HEK293 (cell line): ENCODE data around the gene CIRBP.

Experiments used
- BCL11A ChIP-seq: fragments of 450-650 bp; formaldehyde crosslinking; IDR thresholded peaks from 2 replicates; pipeline ENCODE4 v1.5.1; 2016; ENCODE audit warnings: low read depth, missing biosample characterization, missing genetic modification characterization
- BCL11B ChIP-seq: fragments of 450-650 bp; formaldehyde crosslinking; IDR thresholded peaks from 2 replicates; pipeline ENCODE4 v1.5.1; 2016; ENCODE audit warnings: low read depth, missing biosample characterization, missing genetic modification characterization
- CTCF ChIP-seq: fragments of 450-650 bp; formaldehyde crosslinking; IDR thresholded peaks from 2 replicates; pipeline ENCODE4 v1.5.1; 2016; ENCODE audit warnings: missing biosample characterization, missing genetic modification characterization
- IKZF3 ChIP-seq: fragments of 450-650 bp; IDR thresholded peaks from 2 replicates; pipeline ENCODE4 v1.5.0; 2018; ENCODE audit warnings: missing biosample characterization, mild to moderate bottlenecking, missing genetic modification characterization, moderate library complexity
- KLF7 ChIP-seq: fragments of 450-650 bp; formaldehyde crosslinking; IDR thresholded peaks from 2 replicates; pipeline ENCODE4 v1.5.1; 2016; ENCODE audit warnings: missing biosample characterization, missing genetic modification characterization, borderline replicate concordance
- MYNN ChIP-seq: fragments of 450-650 bp; formaldehyde crosslinking; IDR thresholded peaks from 2 replicates; pipeline ENCODE4 v1.5.1; 2016; ENCODE audit warnings: missing biosample characterization, missing genetic modification characterization, borderline replicate concordance
- PATZ1 ChIP-seq: fragments of 450-650 bp; formaldehyde crosslinking; IDR thresholded peaks from 2 replicates; pipeline ENCODE4 v1.5.1; 2016; ENCODE audit warnings: missing biosample characterization, missing genetic modification characterization
- RBAK ChIP-seq: fragments of 450-650 bp; formaldehyde crosslinking; IDR thresholded peaks from 2 replicates; pipeline ENCODE4 v1.5.1; 2016; ENCODE audit warnings: missing biosample characterization, missing genetic modification characterization
- SP2 ChIP-seq: fragments of 450-650 bp; formaldehyde crosslinking; IDR thresholded peaks from 2 replicates; pipeline ENCODE4 v1.5.1; 2016; ENCODE audit warnings: missing biosample characterization, missing genetic modification characterization
- ZBTB17 ChIP-seq: fragments of 450-650 bp; formaldehyde crosslinking; IDR thresholded peaks from 2 replicates; pipeline ENCODE4 v1.5.1; 2016; ENCODE audit warnings: missing biosample characterization, missing genetic modification characterization
- ZBTB21 ChIP-seq: fragments of 450-650 bp; formaldehyde crosslinking; IDR thresholded peaks from 2 replicates; pipeline ENCODE4 v1.5.1; 2017; ENCODE audit warnings: missing biosample characterization, missing genetic modification characterization
- ZNF114 ChIP-seq: fragments of 450-650 bp; formaldehyde crosslinking; IDR thresholded peaks from 2 replicates; pipeline ENCODE4 v1.5.0; 2017; ENCODE audit warnings: missing biosample characterization, missing genetic modification characterization
- ZNF175 ChIP-seq: fragments of 450-650 bp; formaldehyde crosslinking; IDR thresholded peaks from 2 replicates; pipeline ENCODE4 v1.5.1; 2016; ENCODE audit warnings: missing biosample characterization, missing genetic modification characterization
- ZNF18 ChIP-seq: fragments of 450-650 bp; formaldehyde crosslinking; IDR thresholded peaks from 2 replicates; pipeline ENCODE4 v1.5.1; 2016; ENCODE audit warnings: missing biosample characterization, missing genetic modification characterization
- ZNF221 ChIP-seq: fragments of 450-650 bp; formaldehyde crosslinking; IDR thresholded peaks from 2 replicates; pipeline ENCODE4 v1.5.1; 2017; ENCODE audit warnings: missing biosample characterization, missing genetic modification characterization, borderline replicate concordance
- ZNF24 ChIP-seq: fragments of 450-650 bp; formaldehyde crosslinking; IDR thresholded peaks from 2 replicates; pipeline ENCODE4 v1.5.1; 2016; ENCODE audit warnings: missing biosample characterization, missing genetic modification characterization
- ZNF266 ChIP-seq: fragments of 450-650 bp; formaldehyde crosslinking; IDR thresholded peaks from 2 replicates; pipeline ENCODE4 v1.5.1; 2016; ENCODE audit warnings: missing biosample characterization, missing genetic modification characterization, low read depth
- ZNF335 ChIP-seq: fragments of 450-650 bp; formaldehyde crosslinking; conservative IDR thresholded peaks from 2 replicates; pipeline ENCODE4 v1.5.1; 2016; ENCODE audit warnings: missing biosample characterization, missing genetic modification characterization
- ZNF37A ChIP-seq: fragments of 450-650 bp; IDR thresholded peaks from 2 replicates; pipeline ENCODE4 v1.5.1; 2018; ENCODE audit warnings: missing biosample characterization, missing genetic modification characterization
- ZNF391 ChIP-seq: fragments of 450-650 bp; formaldehyde crosslinking; IDR thresholded peaks from 2 replicates; pipeline ENCODE4 v1.5.1; 2016; ENCODE audit warnings: low read depth, missing biosample characterization, missing genetic modification characterization, borderline replicate concordance
- ZNF404 ChIP-seq: fragments of 450-650 bp; formaldehyde crosslinking; IDR thresholded peaks from 2 replicates; pipeline ENCODE4 v1.5.1; 2017; ENCODE audit warnings: missing biosample characterization, missing genetic modification characterization
- ZNF416 ChIP-seq: fragments of 450-650 bp; formaldehyde crosslinking; IDR thresholded peaks from 2 replicates; pipeline ENCODE4 v1.5.1; 2016; ENCODE audit warnings: missing biosample characterization, missing genetic modification characterization
- ZNF48 ChIP-seq: fragments of 450-650 bp; formaldehyde crosslinking; IDR thresholded peaks from 2 replicates; pipeline ENCODE4 v1.5.1; 2016; ENCODE audit warnings: missing biosample characterization, missing genetic modification characterization
- ZNF510 ChIP-seq: fragments of 450-650 bp; formaldehyde crosslinking; IDR thresholded peaks from 2 replicates; pipeline ENCODE4 v1.5.1; 2018; ENCODE audit warnings: mild to moderate bottlenecking, missing genetic modification characterization, missing biosample characterization; ENCODE audit not compliant: insufficient replicate concordance
- ZNF521 ChIP-seq: fragments of 450-650 bp; formaldehyde crosslinking; IDR thresholded peaks from 2 replicates; pipeline ENCODE4 v1.5.1; 2017; ENCODE audit warnings: missing biosample characterization, mild to moderate bottlenecking, missing genetic modification characterization
- ZNF544 ChIP-seq: fragments of 450-650 bp; formaldehyde crosslinking; IDR thresholded peaks from 2 replicates; pipeline ENCODE4 v1.5.0; 2017; ENCODE audit warnings: missing biosample characterization, missing genetic modification characterization
- ZNF629 ChIP-seq: fragments of 450-650 bp; formaldehyde crosslinking; IDR thresholded peaks from 2 replicates; pipeline ENCODE4 v1.5.1; 2017; ENCODE audit warnings: missing biosample characterization, missing genetic modification characterization
- ZNF658 ChIP-seq: fragments of 450-650 bp; formaldehyde crosslinking; IDR thresholded peaks from 2 replicates; pipeline ENCODE4; 2016; ENCODE audit warnings: missing biosample characterization, missing genetic modification characterization
- ZNF76 ChIP-seq: fragments of 450-650 bp; formaldehyde crosslinking; IDR thresholded peaks from 2 replicates; pipeline ENCODE4; 2016; ENCODE audit warnings: low read depth, missing biosample characterization, missing genetic modification characterization, borderline replicate concordance
- ZNF768 ChIP-seq: fragments of 450-650 bp; formaldehyde crosslinking; IDR thresholded peaks from 2 replicates; pipeline ENCODE4 v1.5.1; 2018; ENCODE audit warnings: missing biosample characterization, mild to moderate bottlenecking, missing genetic modification characterization
- ZNF830 ChIP-seq: fragments of 450-650 bp; IDR thresholded peaks from 2 replicates; pipeline ENCODE4 v1.5.0; 2018; ENCODE audit warnings: missing biosample characterization, missing genetic modification characterization, low read depth, mild to moderate bottlenecking, moderate library complexity
- ZSCAN4 ChIP-seq: fragments of 450-650 bp; formaldehyde crosslinking; IDR thresholded peaks from 2 replicates; pipeline ENCODE4 v1.5.1; 2017; ENCODE audit warnings: missing biosample characterization, missing genetic modification characterization
- TF ChIP-seq, protein P1 (sequence below): fragments of 450-650 bp; formaldehyde crosslinking; IDR thresholded peaks from 2 replicates; pipeline ENCODE4 v1.5.1; 2016; ENCODE audit warnings: missing biosample characterization, missing genetic modification characterization

The CIRBP gene

GRCh38 chr19:1237027-1237659 is 32.0 kb upstream of the CIRBP start (continued):
- TF ChIP-seq, protein P1, sequence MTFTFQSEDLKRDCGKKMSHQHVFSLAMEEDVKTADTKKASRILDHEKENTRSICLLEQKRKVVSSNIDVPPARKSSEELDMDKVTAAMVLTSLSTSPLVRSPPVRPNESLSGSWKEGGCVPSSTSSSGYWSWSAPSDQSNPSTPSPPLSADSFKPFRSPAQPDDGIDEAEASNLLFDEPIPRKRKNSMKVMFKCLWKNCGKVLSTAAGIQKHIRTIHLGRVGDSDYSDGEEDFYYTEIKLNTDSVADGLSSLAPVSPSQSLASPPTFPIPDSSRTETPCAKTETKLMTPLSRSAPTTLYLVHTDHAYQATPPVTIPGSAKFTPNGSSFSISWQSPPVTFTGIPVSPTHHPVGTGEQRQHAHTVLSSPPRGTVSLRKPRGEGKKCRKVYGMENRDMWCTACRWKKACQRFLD (tag by site-specific recombination) = no peak
- TF ChIP-seq ZNF335 (tag by site-specific recombination) (peak; percentile 52), ZNF629 (tag by site-specific recombination) (peak; percentile 47), RBAK (tag by site-specific recombination) (no peak), ZNF76 (tag by site-specific recombination) (peak; percentile 66; the same call in 1 of the 2 replicates), ZSCAN4 (no peak), MYNN (tag by site-specific recombination) (no peak), ZNF404 (tag by site-specific recombination) (no peak), SP2 (tag by site-specific recombination) (peak; percentile 26), ZNF391 (tag by site-specific recombination) (peak; percentile 35; the same call in 1 of the 2 replicates), ZNF48 (tag by site-specific recombination) (no peak), PATZ1 (tag by site-specific recombination) (peak; percentile 95), IKZF3 (peak; percentile 13; the same call in 1 of the 2 replicates), ZBTB17 (no peak), ZNF416 (no peak), ZNF658 (no peak), ZNF221 (tag by site-specific recombination) (no peak), BCL11B (tag by site-specific recombination) (no peak), CTCF (no peak), BCL11A (tag by site-specific recombination) (no peak), ZNF24 (tag by site-specific recombination) (no peak), ZBTB21 (tag by site-specific recombination) (no peak), ZNF521 (tag by site-specific recombination) (no peak), ZNF114 (no peak), ZNF510 (tag by site-specific recombination) (no peak), ZNF175 (no peak), ZNF544 (tag by site-specific recombination) (no peak), ZNF266 (tag by site-specific recombination) (no peak), ZNF18 (tag by site-specific recombination) (no peak), ZNF37A (tag by site-specific recombination) (no peak), ZNF830 (tag by site-specific recombination) (no peak), KLF7 (tag by site-specific recombination) (0 out of 2 replicates have a peak, but pooled peaks have one; percentile 41), ZNF768 (tag by site-specific recombination) (no peak)
